T-helper 1 cell (primary cell): ENCODE results near the gene KCNE2.
"Not testable (repeated sequence)": the region's sequence is repeated elsewhere in the genome, so short reads cannot be mapped to it uniquely, and the experiment has no call there.

Experiments used
- DNase-seq, 5 donors: peaks; one replicate each; pipeline ENCODE4 v3.0.0-alpha.2; 2012 to 2020

The KCNE2 gene

GRCh38 chr21:34417448-34418077 lies 53.8 kb downstream of the KCNE2 start:
- not testable (repeated sequence) for DNase-seq
